HG03439 (cell line): ENCODE measurements around the gene TEX47.

Experiments
- ATAC-seq: cut with Tn5 transposase; IDR thresholded peaks from one replicate; pipeline ENCODE4 v1.9.1; 2021; ENCODE audit warnings: mild to moderate bottlenecking, moderate library complexity; ENCODE audit not compliant: unreplicated experiment

Gene TEX47

DNA sequence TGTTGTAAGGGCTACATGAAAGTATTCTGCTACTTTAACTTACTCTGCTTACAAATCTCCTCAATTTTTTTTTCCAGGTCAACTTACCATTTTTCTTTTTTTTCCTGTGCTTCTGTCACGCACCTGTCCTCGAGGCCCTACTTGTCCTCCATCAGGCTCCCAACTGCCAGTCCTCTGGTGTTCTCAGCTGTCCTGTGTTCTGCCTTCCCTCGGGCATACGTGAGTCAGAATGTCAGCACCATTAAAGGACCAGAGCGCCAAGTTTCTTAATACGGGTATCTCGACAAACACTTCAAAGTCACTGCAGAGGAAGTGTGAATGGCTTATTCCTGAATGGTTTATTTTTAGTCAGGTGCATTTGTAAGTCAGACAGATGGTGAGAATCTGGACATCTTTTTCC is at the start of gene TEX47:
Gene TEX47 (minus strand): TSS at position 185 of the 400 bp plus-strand sequence. CDS start 795 bp downstream, outside the sequence.
- ATAC-seq, result no peak

GRCh38 chr7:88845091-88845490 is 49.6 kb upstream of the TEX47 start:
- no peak for ATAC-seq

GRCh38 chr7:88842201-88842600 is 46.7 kb upstream of the TEX47 start:
- no peak for ATAC-seq

- ATAC-seq, result peak; percentile 96
These were observed 39.7 kb upstream of the TEX47 start for GRCh38 chr7:88835147-88835728.

GRCh38 chr7:88826222-88826621 is 30.7 kb upstream of the TEX47 start:
- ATAC-seq, result no peak

GRCh38 chr7:88818552-88818951 is 23.0 kb upstream of the TEX47 start:
- ATAC-seq, result no peak

- no peak for ATAC-seq
These were observed 10.9 kb upstream of the TEX47 start for GRCh38 chr7:88806280-88807037.

DNA sequence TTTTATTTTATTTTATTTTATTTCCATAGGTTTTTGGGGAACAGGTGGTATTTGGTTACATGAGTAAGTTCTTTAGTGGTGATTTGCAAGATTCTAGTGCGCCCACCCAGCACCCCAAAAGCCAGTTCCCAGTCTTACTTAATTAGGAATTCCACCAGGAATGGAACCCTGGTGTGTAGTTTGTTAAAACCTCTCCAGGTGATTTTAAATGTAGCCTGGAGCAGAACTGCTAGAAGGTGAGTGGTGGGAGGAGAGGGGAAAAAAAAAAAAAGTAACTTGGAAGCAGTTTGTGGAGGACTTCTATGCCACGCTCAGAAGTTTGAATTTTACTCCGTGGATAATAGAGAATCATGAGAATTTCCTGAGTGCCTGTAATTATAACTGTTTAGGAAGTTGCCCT is 5.5 kb upstream of the TEX47 start:
- ATAC-seq, result no peak

DNA sequence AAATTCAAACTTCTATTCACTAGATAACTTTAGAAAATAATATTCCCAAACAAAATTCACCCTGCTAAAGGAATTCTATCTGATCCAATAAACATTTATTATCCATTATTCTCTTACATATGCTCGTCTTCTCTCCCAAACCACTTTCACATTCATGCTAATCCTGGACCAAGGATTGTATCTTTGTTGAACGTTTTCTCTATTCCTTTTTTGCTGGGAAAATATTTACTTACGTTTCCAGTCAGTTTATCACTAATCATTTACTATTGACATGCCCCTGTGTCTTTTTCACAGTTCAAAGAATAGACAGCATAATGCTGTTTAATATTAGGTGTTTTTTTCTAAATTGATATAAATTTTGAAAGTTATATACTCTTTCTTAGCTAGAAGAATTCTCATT is 3.2 kb downstream of the TEX47 start:
- ATAC-seq, result no peak

DNA sequence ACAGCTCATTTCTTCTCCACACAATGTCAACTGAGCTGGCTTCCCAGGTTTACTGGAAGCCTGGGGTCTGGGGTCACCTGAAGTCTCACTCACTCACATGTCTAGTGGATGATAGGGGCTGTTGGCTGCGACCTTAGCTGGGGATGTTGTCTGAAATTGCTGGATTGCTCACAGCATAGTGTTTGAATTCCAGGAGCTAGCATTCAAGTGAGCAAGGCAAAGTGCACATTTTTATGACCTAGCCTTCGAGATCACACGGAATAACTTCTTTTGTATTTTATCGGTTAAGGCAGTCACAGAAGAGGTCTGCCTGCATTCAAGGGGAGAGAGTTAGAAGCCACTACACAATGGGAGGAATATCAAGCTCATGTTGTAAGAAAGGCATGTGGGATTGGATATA is 3.6 kb downstream of the TEX47 start:
- ATAC-seq, result no peak

GRCh38 chr7:88789480-88790064 is 6.0 kb downstream of the TEX47 start:
- ATAC-seq, result no peak

GRCh38 chr7:88787777-88788176 is 7.8 kb downstream of the TEX47 start:
- ATAC-seq, result no peak

DNA sequence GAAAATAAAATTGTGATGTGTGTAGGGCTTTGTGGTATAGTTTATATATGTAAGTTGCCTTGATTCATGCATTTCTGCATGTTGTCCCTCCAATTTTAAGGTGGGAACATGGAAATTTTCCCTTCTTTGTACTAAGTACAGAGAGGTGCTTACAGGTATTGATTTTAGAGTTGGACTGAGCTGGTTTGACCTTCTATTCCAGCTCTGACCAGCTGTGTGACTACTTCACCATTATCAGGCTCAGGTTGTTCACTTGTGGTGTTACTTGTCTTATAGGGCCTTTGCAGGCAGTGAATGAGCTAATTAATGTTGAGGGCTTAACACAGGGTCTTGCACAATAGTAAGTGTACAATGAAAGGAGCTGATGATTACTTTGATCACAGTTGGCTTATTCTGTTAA is 19.7 kb downstream of the TEX47 start:
- ATAC-seq, result no peak

DNA sequence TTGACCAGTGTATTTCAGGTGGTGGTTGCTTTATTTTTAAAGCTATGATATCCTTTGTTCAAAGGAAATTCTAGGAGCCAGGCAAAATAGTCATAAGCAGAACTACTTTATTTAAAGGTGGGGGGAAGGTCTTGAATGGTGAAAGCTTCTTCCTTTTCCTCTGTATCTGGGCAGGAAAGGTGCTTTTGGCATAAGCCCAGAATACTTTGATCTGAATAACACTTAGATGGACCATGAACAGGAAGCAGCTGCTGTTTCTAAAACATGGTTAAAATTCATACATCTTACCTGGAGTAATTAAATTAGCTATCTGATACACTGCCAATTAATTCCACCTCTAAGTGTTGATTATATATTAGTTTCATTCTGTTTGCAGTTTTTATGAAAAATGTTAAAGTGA is 22.8 kb downstream of the TEX47 start:
- no peak for ATAC-seq

GRCh38 chr7:88771417-88771816 is 24.1 kb downstream of the TEX47 start:
- ATAC-seq, result no peak

GRCh38 chr7:88761779-88762178 is 33.8 kb downstream of the TEX47 start:
- ATAC-seq, result no peak

DNA sequence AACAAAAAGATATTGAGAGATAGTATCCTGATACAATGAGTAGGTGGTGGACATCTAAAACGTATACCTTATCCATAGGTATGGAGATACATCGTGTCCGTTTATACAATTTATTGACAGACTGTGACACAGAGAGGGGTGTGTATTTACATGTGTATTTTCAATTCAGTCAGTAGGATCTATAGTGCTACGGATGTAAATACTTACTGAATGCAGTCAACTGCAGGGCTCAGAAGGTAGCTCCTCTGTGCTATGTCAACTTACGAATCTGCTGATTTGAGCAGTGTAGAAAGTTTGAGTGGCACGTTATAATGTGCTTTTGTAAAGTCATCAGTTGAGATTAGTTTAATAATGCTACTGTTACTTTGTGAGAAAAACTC is 35.4 kb downstream of the TEX47 start:
- no peak for ATAC-seq

GRCh38 chr7:88759230-88760135 is 36.1 kb downstream of the TEX47 start, which contains the start of gene ZNF804B:
TSS of gene ZNF804B (plus strand) at chr7:88759700. CDS start at chr7:88759977, 277 bp downstream.
- ATAC-seq, result no peak

DNA sequence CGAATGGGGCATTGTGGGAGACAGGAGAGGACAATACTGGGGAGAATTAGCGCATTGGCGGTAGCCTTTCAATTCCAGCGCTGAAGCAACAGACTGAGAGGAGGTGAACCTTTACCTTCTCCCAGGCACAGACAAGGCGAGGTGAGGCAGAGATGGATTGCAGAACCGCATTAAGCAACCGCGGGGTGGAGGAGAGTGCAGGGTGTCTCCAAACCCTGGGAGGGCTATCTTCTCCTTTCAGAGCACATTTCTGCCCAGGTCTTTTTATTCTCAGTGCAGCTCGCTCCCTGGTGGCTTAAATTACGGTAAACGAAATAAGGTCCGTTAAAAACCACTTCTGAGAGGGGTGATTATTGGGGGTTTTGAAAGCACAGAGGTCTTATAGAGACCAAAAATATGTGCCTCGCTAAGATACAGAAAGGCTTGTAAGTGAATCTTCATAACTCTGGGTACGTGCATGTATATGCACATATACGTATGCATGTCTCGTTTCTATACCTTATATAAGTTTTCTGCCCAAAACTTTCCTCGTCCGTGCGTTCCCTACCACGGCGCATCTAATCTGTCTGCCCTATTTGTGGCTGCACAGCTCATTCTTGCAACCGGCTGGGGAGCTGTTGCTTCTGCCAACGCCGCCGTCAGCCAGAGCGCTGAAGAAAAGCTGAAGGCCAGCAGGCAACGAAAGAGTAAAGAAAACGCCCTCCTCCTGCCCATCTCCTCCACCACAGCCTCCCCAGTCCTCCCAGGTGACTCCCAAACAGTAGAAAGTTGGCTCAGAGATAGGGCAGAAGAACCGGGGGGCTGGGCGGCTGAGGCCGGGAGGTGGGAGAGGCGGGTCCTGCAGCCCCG is 36.9 kb downstream of the TEX47 start:
- ATAC-seq, result no peak

DNA sequence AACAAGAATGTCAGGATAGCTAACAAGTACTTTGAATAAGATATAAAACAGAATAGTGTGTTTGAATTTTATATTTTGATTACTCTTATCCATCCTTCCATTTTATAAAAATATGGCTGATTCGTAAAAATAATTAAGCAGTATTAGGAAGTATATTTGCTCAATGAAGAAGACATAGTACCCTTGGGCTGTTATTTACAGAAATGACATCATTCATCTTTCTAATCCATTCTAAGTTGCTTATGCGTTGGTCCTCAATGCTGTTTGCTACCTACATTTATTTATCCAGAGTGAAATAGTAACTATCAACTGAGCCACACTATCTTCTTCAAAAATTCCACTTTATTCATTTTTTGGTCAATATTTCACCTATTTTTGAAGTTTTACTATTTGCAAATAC is 38.2 kb downstream of the TEX47 start:
- ATAC-seq, result no peak
